Muscle of leg (tissue), 11 donors: ENCODE data around the gene DOC2A. TPM values are rescaled to one million over a fixed set of nuclear protein-coding genes. Genes with fewer than 3 reads are reported as not detected.
"Not testable (repeated sequence)": the region's sequence is repeated elsewhere in the genome, so short reads cannot be mapped to it uniquely, and the experiment has no call there.

ENCODE experiments used
- DNase-seq: peaks from one replicate; pipeline ENCODE4 v3.0.0; 2013
- H3K27ac ChIP-seq: one replicate; pipeline ENCODE4 v1.5.1; 2013; ENCODE audit warnings: mild to moderate bottlenecking, low read length, control low read depth
- H3K27me3 ChIP-seq: one replicate; pipeline ENCODE4 v1.6.1; 2013; ENCODE audit warnings: low read length; ENCODE audit not compliant: control insufficient read depth, insufficient read depth
- H3K36me3 ChIP-seq: one replicate; pipeline ENCODE4 v1.6.1; 2013; ENCODE audit warnings: low read length; ENCODE audit not compliant: control insufficient read depth, insufficient read depth
- H3K4me1 ChIP-seq: one replicate; pipeline ENCODE4 v1.6.1; 2013; ENCODE audit warnings: low read length; ENCODE audit not compliant: control insufficient read depth, insufficient read depth
- H3K4me3 ChIP-seq: one replicate; pipeline ENCODE4 v1.5.1; 2013; ENCODE audit warnings: low read length, control low read depth
- H3K9me3 ChIP-seq: replicated peaks from 2 replicates; pipeline ENCODE4 v1.6.1; 2013; ENCODE audit warnings: low read depth, low read length; ENCODE audit not compliant: control insufficient read depth
- WGBS: methylation state at CpG from one replicate; pipeline ENCODE4 v1.1.5; 2013; ENCODE audit warnings: missing lambda C conversion rate; ENCODE audit not compliant: insufficient coverage; 5-methylcytosine and 5-hydroxymethylcytosine counted together
- polyA plus RNA-seq, 8 donors: library from polyadenylated mRNA; unstranded; fragments of 120-200 nt; gene quantifications; one replicate each; pipeline versions ENCODE4 v1.2.1 to v1.2.3, GENCODE V29; 2013; ENCODE audit warnings: inconsistent platforms in 1 of 8, low replicate concordance in 1 of 8; ENCODE audit not compliant: insufficient read length in 8 of 8, insufficient read depth in 1 of 8
- total RNA-seq: library from RNA; stranded (reverse); fragments of 120-200 nt; gene quantifications from one replicate; pipeline ENCODE4 v1.2.4, GENCODE V29; 2013

The DOC2A gene
- total and polyA plus RNA-seq, 9 donors = 0.22 to 1.8 (median 0.81) TPM

- Histone ChIP-seq H3K27ac (no peak overlapping the region), H3K36me3 (no peaks in the 10 kb centered on the region), H3K4me1 (peaks cover 28% of the 10 kb centered on the region), H3K4me3 (no peak overlapping the region), H3K9me3 (no peaks in the 10 kb centered on the region), H3K27me3 (peaks cover 61% of the 10 kb centered on the region)
- no peak for DNase-seq
- WGBS = 28% methylated on average over 11 of the region's 13 CpGs
These were observed 17.0 kb upstream of the DOC2A start for GRCh38 chr16:30027588-30028437.

GRCh38 chr16:30026449-30026848, 15.6 kb upstream of the DOC2A start:
- peaks cover 28% of the 10 kb centered on the region for H3K4me1 ChIP-seq
- 91% methylated on average over 18 of the region's 18 CpGs for WGBS
- H3K9me3 ChIP-seq = no peaks in the 10 kb centered on the region
- H3K4me3 ChIP-seq = no peak overlapping the region
- no peak for DNase-seq
- no peak overlapping the region for H3K27ac ChIP-seq
- no peaks in the 10 kb centered on the region for H3K36me3 ChIP-seq
- H3K27me3 ChIP-seq = peaks cover 48% of the 10 kb centered on the region

- H3K9me3 ChIP-seq = no peaks in the 10 kb centered on the region
- WGBS = 57% methylated on average over 1 of the region's 7 CpGs
- peaks cover 28% of the 10 kb centered on the region for H3K4me1 ChIP-seq
- H3K27me3 ChIP-seq = peaks cover 47% of the 10 kb centered on the region
- no peak for DNase-seq
- no peak overlapping the region for H3K27ac ChIP-seq
- no peak overlapping the region for H3K4me3 ChIP-seq
- H3K36me3 ChIP-seq = no peaks in the 10 kb centered on the region
These were observed 14.7 kb upstream of the DOC2A start for GRCh38 chr16:30025574-30025973.

GRCh38 chr16:30025156-30025555, 14.3 kb upstream of the DOC2A start:
- 78% methylated on average over 16 of the region's 20 CpGs for WGBS
- H3K36me3 ChIP-seq = no peaks in the 10 kb centered on the region
- H3K9me3 ChIP-seq = no peaks in the 10 kb centered on the region
- no peak overlapping the region for H3K27ac ChIP-seq
- H3K4me3 ChIP-seq = no peak overlapping the region
- H3K27me3 ChIP-seq = peaks cover 43% of the 10 kb centered on the region
- H3K4me1 ChIP-seq = peaks cover 28% of the 10 kb centered on the region
- no peak for DNase-seq

GRCh38 chr16:30024451-30024850, 13.6 kb upstream of the DOC2A start:
- H3K36me3 ChIP-seq = no peaks in the 10 kb centered on the region
- WGBS = 83% methylated on average over 5 of the region's 16 CpGs

GRCh38 chr16:30023586-30023985, 12.8 kb upstream of the DOC2A start:
- no peak overlapping the region for H3K4me3 ChIP-seq
- 88% methylated on average over 5 of the region's 11 CpGs for WGBS
- no peaks in the 10 kb centered on the region for H3K36me3 ChIP-seq
- peaks cover 27% of the 10 kb centered on the region for H3K27me3 ChIP-seq
- DNase-seq = no peak
- H3K27ac ChIP-seq = no peak overlapping the region
- H3K4me1 ChIP-seq = peaks cover 16% of the 10 kb centered on the region
- H3K9me3 ChIP-seq = no peaks in the 10 kb centered on the region

More at GRCh38 chr16:30024451-30024850, 13.6 kb upstream of the DOC2A start:
- H3K4me3 ChIP-seq = no peak overlapping the region
- DNase-seq = no peak
- H3K4me1 ChIP-seq = peaks cover 25% of the 10 kb centered on the region
- H3K27ac ChIP-seq = no peak overlapping the region
- H3K27me3 ChIP-seq = peaks cover 36% of the 10 kb centered on the region
- no peaks in the 10 kb centered on the region for H3K9me3 ChIP-seq

GRCh38 chr16:30022887-30023286, 12.1 kb upstream of the DOC2A start, which contains the start of gene C16orf92:
Gene C16orf92, plus strand, starts transcription at chr16:30023198. Its CDS starts 143 bp downstream, at chr16:30023341.
- WGBS = 90% methylated on average over 2 of the region's 6 CpGs
- H3K27me3 ChIP-seq = peaks cover 22% of the 10 kb centered on the region

GRCh38 chr16:30018731-30019158, 7.9 kb upstream of the DOC2A start:
- Histone ChIP-seq H3K4me1 (peaks cover 7% of the 10 kb centered on the region), H3K4me3 (no peak overlapping the region), H3K36me3 (no peaks in the 10 kb centered on the region), H3K9me3 (no peaks in the 10 kb centered on the region), H3K27me3 (peaks cover 16% of the 10 kb centered on the region), H3K27ac (no peak overlapping the region)
- no peak for DNase-seq
- 61% methylated on average over 2 of the region's 4 CpGs for WGBS

More at GRCh38 chr16:30022887-30023286, 12.1 kb upstream of the DOC2A start, which contains the start of gene C16orf92:
- Histone ChIP-seq H3K4me1 (peaks cover 9% of the 10 kb centered on the region), H3K9me3 (no peaks in the 10 kb centered on the region), H3K4me3 (no peak within 1 kb of the TSS), H3K27ac (no peak within 1 kb of the TSS), H3K36me3 (no peaks in the 10 kb centered on the region)
- no peak for DNase-seq

GRCh38 chr16:30017937-30018336, 7.1 kb upstream of the DOC2A start:
- not testable (repeated sequence) for H3K27ac ChIP-seq, DNase-seq, H3K9me3 ChIP-seq, H3K4me1 ChIP-seq, H3K36me3 ChIP-seq, H3K4me3 ChIP-seq
- no CpG with 5 or more reads among the region's 4 CpGs for WGBS
- H3K27me3 ChIP-seq = peaks cover 13% of the 10 kb centered on the region

- H3K36me3 ChIP-seq = no peaks in the 10 kb centered on the region
These were observed 6.4 kb upstream of the DOC2A start for GRCh38 chr16:30017277-30017656.

More at GRCh38 chr16:30017277-30017656, 6.4 kb upstream of the DOC2A start:
- 100% methylated on average over 1 of the region's 2 CpGs for WGBS
- no peak overlapping the region for H3K4me3 ChIP-seq
- H3K4me1 ChIP-seq = peaks cover 7% of the 10 kb centered on the region
- no peaks in the 10 kb centered on the region for H3K9me3 ChIP-seq
- no peak overlapping the region for H3K27ac ChIP-seq
- DNase-seq = no peak
- peaks cover 19% of the 10 kb centered on the region for H3K27me3 ChIP-seq
